Measurements from ENCODE around the gene UNC5C.

The UNC5C gene

DNA sequence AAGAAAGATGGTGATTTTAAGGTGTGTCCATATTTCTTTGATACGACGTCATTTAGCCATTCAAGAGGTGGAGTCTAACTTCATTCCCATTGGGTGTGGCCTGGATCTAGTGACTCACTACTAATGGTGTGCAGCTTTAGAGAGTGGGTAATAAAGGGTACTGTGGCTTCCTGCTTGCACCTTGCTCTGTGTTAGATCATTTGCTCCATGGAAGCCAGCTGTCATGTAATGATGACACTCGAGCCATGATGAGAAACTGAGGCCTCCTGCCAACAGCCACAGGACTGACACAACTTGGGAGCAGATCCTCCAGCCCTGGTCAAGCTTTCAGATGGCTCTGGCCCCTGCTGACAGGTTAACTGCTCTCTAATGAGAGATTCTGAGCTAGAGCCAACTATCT is 82.0 kb downstream of the UNC5C start:
- DNase-seq (ENCODE audit: low read depth in 2 of 2), result no peak

DNA sequence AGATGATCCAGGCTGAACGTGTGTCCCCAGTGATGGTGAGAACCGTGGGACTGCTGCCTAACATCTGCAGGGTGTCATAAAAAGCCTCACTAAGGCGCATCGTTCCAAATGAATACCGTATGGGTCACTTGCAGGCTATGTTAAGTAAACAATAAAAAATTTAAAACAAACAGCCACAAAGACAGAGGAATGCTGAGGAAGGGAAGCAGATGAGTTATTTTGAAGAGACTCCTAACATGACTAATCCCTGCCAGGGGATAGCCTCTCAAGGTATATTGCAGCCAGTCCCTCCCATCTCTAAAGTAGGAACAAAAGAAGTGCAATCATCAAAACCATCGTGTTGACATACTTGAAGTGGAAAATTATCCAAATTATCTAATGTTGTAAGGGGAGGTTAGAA is 83.8 kb downstream of the UNC5C start:
- DNase-seq (ENCODE audit: low read depth in 2 of 2), result no peak

DNA sequence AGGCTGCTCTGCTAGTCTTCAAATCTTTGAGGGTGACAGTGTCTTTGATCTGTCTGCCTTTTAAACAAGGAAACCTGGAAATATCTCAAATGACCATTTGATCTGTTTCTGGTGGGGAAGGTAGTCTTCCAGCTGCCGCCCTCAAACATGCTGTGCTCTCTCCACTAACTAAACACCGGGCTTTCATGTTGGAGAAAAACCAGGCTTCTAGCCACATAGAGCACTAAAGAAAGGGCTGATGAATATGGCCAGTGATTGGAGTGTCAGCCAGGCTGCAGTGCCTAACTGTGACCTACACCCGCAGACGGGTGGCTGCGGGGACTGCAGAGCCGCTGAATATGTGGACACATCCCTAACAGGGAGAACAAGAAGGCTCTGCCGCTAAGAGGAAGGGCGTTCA is 85.9 kb downstream of the UNC5C start:
- DNase-seq (ENCODE audit: low read depth in 2 of 2), result no peak

DNA sequence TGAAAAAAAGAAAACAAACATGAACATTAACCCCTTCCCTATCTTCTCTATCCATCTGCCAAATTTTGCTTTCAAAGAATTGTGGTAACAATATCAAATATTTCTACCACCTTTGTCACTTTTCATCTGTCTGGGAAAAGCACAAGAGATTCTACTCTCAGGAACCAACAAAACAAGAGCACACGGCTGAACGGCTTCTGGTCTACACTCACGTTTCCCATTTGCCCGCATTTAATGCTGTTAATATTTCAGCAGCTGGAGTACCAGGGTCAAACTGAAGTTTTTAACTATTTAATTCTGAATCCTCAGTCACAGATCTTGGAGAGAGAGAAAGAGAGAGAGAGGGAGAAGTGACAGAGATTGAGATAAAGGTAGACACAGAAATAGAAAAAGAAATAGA is 91.4 kb downstream of the UNC5C start:
- DNase-seq (ENCODE audit: low read depth in 2 of 2), result no peak

DNA sequence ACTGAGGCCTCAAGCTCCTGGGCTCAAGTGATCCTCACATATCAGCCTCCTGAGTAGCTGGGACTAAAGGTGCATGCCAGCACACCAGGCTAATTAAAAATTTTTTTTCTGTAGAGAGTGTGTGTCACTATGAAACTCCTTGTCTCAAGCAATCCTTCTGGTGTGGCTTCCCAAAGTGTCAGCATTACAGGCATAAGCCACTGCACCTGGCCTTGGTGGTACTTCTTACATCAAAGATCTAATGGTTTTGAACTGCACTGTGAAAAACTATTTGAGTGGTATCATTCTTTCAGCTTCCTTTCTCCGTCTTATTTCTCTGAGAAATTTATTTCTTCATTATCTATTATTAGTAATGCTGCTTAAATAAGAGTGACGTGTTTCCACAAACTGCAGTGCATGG is 98.5 kb downstream of the UNC5C start:
- DNase-seq (ENCODE audit: low read depth in 2 of 2), result no peak

DNA sequence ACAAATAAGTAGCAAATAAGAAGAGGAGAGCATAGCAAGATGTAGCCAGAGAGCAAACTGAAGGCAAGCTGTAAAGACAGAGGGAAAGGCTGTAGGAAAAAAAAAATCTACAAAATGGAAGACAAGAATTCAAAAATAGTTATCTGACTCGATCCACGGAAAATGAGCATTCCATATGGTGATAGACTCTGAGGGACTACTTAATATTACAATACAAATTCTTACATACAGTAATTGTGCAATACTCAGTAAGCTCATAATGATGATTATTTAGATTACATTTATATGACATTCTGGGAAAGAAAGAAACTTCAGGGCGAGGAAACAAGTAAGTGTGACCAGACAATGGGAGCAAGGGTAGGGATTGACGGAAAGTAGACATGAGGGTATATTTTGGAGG is 102.6 kb downstream of the UNC5C start:
- DNase-seq (ENCODE audit: low read depth in 2 of 2), result no peak

DNA sequence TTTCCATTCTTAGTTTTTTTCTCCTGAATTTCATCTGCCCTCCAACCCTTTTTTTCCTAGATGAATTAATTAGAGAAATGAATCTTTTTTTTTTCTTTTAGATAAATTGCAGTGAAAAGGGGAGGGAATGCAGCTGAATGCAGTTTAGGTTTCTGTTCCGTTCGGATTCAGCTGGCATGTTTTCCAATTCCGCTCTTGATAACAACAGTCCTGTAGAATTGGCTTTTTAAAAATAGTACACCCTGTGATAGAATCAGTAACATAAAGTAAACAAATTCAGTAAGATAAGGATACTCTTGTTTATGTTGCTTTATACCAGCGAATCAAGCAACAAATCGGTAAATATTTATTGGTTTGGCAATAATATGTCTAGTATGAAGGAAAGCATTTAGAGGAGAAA is 103.5 kb downstream of the UNC5C start:
- DNase-seq (ENCODE audit: low read depth in 2 of 2), result no peak

DNA sequence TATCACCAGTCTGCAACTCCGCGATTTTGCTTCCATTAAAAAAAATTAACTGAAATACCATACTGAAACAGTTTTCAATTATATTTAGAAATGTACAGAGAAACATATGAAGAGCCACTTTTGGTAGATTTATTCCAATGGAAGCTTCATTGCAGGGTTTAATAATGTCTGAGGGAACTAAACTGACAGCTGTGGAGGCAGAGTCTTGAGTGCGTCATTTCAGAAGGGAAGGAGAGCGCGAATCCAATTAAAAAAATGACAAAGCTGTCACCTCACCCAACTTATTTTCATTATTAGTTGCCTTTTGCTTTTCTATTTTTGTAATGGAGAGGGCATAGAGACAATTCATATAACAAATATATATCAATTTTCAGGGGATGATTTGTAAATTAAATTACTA is 104.0 kb downstream of the UNC5C start:
- DNase-seq (ENCODE audit: low read depth in 2 of 2), result no peak

DNA sequence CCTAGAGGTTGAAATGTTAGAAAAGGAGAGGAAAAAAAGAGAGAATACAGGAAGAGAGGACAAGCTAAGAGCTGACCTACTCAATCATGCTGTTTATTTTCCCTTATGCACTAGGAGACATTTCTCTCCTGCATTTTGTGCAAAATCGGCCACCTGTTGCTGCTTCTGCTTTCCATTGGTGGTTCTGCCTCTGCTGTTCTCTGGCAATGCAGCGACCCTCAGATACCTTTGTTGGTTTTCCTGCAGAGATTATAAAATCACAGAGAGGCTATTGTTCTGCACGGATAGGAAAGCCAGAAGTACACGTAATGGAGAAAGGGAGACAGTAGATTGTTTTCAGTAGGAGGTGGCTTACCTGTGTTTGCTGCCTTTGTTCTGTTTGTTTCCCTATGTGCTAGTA is 108.9 kb downstream of the UNC5C start:
- no peak for DNase-seq (ENCODE audit: low read depth in 2 of 2)

DNA sequence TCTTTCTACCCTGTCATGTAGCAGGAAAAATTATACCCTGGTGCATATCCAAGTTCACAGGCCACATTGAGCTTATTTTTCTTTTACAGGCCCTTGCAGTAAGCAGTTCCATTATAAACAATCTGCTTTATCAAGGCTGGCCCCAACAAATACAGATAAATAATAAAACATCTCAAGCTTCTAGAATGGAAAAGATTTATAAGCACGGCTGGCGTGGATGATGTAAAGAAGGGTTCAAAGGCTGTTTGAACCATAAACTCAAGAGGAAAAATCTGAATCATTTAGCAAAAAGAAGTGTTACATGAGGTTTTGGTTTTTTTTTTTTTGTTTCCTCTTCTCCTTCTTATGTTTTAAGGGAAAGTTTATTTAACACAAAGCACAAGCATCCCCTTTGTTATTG is 109.7 kb downstream of the UNC5C start:
- no peak for DNase-seq (ENCODE audit: low read depth in 2 of 2)

DNA sequence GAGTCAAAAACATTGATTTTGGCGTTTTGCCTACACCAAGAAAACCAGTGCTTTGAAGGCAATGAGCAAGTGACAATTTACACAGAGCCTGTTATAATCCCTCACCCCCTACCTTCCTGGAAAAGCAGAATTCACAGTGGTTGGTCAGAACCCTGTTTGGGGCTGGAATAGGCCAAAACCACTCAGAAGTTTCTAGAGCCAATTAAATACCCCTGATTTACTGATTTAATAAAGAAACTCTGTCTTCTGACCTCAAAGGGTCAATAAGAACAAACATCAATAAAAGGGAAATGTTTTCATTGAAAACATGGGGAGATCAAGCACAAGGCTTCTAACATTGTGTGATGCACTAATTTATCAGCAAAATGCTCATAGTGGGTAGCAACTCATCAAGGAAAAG is 116.3 kb downstream of the UNC5C start:
- no peak for DNase-seq (ENCODE audit: low read depth in 2 of 2)

DNA sequence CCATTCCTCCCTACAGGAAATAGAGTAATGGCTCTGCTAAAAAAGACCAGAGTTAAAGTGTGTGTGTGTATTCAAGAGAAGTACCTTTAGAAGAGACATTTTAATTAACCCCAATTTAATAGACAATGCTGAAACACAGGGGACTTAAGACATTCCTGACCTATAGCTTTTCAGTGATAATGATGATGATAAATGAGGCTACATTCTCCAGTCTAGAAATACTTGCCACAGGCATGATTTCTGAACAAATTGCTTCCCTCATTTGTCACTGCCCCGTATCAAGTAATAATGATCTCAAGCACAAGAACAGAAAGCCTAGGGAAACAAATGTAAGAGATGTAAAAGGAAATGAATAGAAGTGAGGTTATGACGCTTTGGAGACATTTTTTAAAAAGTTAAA is 117.1 kb downstream of the UNC5C start:
- no peak for DNase-seq (ENCODE audit: low read depth in 2 of 2)

DNA sequence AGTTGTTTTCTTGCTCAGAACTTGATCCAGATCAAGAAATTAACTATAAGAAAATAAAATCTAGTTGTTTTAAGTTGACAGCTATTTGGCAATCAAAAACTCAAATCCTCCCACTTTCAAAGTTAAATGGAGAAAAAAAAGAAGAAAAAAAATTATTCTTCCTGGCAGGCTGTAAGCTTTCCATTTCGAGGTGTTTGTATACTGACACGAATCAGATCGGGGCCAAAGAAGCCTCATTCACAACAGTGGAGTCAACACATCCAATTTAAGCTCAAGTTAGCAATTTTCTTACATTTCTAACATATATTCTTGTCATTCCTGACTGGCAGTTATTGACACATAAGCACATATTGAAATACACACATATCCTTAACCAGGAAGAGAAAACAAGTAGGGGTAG is 119.4 kb downstream of the UNC5C start:
- no peak for DNase-seq (ENCODE audit: low read depth in 2 of 2)

DNA sequence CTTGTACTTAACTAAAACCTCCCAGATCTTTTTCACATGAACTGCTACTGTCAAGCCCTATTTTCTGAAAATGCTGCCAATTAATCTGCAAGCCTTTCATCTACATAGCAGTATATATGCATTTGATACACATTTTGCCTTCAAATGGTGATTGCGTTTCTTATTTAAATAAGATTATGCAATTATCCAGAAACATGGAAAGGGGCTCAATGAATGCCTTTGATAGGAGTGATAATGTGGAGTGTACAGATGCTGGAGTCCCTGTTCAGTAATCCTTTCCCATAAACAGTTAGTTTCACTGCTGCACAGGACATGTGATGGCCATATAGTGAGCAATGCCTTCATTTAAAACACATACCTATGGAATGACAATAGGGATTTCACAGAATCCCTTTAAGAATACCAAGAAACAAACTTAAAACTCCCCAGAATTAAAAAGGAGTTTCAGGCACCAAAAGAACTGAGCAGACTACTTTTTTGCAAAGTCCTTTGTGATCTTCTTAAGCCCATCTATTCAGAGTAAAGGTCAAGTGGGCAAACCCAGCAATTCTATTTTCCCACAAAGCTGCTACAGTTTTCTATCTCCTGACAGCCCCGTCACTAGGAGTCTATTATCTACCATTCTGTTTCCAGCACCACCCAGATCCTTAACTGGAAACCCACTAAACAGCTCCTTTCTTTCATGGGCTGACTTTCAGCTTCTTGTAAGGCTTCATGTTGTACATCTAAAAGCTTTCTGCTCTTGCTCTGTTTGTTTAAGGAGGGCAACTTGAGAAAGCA is 120.3 kb downstream of the UNC5C start:
- DNase-seq (ENCODE audit: low read depth in 2 of 2), result no peak

DNA sequence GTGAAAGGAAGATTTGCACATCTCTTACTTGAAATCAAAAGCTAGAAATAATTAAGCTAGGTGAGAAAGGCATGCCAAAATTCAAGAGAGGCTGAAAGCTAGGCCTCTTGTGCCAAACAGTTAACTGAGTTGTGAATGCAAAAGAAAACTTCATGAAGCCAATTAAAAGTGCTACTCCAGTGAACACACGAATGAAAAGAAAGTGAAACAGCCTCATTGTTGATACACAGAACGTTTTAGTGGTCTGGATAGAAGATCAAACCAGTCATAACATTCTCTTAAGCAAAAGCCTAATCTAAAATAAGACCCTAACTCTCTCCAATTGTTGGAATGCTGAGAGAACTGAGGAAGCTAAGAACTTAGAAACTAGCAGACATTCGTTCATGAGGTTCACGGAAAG is 122.3 kb downstream of the UNC5C start:
- no peak for DNase-seq (ENCODE audit: low read depth in 2 of 2)

DNA sequence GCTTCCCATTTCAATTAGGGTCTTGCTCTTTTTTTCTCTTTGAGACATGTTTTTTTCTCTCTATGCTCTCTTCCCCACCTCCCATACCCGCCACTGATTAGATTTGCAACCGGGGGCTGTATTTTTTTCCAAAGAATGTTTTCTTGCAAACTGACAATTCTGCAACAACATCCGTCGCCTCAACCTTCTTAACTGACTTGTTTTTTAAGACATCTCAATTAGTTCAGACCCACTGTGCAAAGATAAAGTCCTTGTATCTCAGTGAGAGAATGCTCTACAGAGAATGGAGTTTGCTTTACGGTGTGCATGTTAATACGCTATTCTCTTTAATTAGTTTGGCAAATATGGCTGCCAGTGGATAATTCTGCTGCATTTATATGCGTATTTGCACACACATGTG is 126.3 kb downstream of the UNC5C start:
- no peak for DNase-seq (ENCODE audit: low read depth in 2 of 2)

DNA sequence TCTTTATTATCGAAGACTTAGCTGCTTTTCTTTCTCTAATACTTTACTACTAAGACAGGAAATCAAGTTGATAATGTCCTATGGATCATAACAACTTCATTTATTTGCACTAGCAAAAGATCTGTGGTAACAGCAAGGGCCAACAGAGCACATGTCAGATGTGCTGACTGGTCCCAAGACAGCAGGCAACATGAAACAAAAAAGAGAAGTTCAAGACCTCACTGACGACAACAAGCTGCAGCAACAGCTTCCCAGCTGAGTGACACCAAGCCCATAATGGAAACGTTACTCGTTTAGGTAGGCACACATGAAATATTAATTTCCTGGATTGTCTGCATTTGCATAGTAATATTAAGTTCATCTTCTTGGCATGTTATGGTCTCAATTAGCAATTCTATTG is 126.9 kb downstream of the UNC5C start:
- no peak for DNase-seq (ENCODE audit: low read depth in 2 of 2)

DNA sequence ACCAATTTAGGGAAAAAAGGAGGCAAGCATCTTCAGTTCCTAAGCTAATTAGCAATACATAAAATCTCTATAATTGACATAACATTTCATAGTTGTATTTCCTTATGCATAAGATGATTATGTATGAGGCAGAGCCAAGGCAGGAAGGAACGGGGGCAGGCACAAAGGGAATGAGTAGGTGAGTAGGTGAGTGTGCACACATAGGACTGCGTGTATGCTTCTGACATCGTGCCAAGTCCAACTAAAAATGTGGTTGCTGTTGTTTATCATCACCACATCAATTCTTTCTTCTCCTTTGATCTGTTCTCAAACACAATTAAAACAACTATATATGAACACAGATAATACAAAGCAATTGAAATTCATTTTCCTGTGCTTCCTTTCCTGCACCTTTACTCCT is 131.2 kb downstream of the UNC5C start:
- DNase-seq (ENCODE audit: low read depth in 2 of 2), result no peak

DNA sequence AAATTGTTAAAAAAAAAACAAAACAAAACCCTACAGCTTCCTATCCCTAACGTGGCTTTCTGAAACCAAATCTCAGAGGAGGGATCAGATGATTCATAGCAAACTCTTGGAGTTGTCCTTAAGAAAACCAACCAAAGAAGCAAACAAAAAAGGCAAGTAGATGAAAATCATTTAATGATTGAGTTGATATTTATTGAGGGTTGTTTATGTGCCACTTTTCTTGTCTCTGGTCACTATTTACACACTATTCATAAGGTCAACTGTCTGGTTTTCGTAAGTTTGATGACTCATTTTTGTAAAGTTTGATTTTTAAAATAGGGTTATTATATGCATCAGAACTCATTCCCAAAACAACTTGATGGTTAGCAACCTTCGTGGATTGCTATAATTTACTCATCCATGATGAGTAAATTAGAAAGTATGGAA is 133.4 kb downstream of the UNC5C start:
- no peak for DNase-seq (ENCODE audit: low read depth in 2 of 2)

DNA sequence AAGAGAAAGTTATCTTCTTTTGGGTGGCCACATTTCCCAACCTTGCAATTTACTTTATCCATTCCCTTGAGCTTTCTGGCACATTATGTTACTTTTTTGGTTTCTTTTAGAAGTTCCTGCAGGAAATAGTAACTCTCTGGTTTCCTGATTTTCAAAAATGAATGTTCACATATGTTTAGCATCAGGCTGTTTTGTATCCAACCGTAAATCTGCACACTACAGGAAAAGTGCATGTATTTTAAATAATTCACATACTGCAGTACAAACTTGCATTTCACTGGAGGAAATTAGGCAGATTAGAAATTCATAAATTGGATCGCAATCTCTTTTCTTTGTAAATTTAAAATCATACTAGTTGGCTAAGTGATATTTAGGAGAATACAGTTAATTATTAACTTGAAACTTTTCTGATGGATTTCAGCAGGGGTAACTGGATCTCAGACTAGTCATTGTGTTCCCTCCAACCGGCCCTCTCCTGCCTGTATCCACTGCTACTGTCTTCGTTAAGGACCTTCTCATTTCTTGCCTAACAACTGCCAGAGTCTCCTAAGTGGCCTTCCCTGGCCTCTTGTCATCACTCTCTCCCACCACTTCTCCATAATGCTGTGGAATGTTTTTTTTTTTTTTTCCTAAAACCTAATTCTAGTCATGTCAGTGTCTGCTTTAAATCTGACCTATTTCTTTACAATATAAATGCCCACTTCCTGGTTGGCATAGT is 137.2 kb downstream of the UNC5C start:
- no peak for DNase-seq (ENCODE audit: low read depth in 2 of 2)

DNA sequence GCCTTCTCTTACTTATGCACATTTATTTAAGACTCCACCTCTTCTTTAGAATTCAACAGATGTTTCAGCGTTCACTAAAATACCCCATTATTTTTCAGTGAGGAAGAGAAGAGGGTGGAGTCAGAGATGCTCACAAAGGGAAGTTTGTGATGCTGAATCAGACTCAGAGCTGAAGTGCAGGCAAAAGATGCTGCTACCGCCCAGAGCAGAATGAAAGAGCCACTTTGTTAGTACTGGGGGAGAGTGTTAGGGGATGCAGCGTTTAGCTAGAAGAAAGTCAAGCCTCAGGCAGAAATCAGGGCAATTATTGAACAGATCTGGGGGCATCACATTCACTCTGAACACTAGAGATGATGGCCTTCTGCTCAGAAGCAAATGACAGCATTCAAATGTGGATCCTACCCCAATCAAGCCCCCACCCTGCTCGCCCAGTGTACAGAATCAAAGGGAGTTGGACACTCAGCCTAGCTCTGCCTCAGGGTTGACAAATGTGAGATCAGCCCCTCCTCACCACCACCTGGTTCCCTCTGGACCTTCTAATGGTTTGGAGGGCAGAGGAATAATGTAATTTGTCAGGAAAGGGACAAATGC is 138.3 kb downstream of the UNC5C start:
- no peak for DNase-seq (ENCODE audit: low read depth in 2 of 2)

DNA sequence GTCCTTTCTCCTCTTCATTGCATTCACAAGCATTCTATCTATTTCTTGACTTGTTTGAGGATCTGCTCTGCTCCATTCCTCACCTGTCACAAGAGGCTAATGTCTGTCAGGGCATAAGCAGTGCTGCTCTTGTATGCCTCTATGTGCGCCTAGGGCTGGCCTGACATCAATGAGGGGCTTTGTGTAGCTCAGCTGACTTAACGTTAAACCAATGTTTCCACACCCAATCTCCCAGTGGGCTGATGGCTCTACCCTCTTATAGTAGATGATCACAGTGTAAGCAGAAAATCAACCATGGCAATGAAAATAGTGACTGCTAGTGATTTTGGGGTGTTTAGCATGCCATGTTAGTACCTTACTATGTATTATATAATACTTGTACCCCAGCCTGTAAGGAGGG is 139.0 kb downstream of the UNC5C start:
- no peak for DNase-seq (ENCODE audit: low read depth in 2 of 2)

DNA sequence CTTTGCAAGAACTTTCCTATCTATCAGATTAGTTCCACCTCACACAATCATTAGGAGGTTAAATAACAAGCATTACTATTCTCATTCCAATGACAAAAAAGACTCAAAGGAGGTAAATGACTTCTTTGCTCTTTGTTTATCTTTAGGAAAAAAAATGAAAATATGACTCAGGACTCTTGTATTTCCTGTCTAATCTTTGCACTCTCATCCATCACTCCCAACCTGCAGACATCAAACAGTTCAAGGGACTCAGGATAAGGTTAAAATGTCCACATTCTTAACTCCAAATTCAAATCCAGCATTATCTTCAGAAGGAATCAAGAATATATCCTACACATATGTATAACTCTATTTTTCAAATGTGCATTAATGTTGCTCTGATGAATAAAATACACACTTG is 139.6 kb downstream of the UNC5C start:
- DNase-seq (ENCODE audit: low read depth in 2 of 2), result no peak

All from stimulated activated CD4-positive, alpha-beta T cell treated with anti-CD3 and anti-CD28 coated beads, Interleukin-1b, Interleukin-23, amount 100 ng/mL, for 4 hours (primary cell).